Esophagus muscularis mucosa (tissue), 4 donors: ENCODE data around the gene ETV7.

ENCODE experiments used
- EP300 ChIP-seq: sonication (generic); formaldehyde crosslinking; IDR thresholded peaks from one replicate; pipeline ENCODE4 v1.6.1; 2017; ENCODE audit warnings: antibody characterized with exemption
- POLR2A ChIP-seq: fragments of 450-650 bp; IDR thresholded peaks from one replicate; pipeline ENCODE4 v1.6.1; 2017; ENCODE audit warnings: antibody characterized with exemption, moderate library complexity, mild to moderate bottlenecking, low read depth
- TF ChIP-seq, protein P1 (sequence below), 3 experiments: fragments of 200-600 bp in 2 of 3; fragments of 450-650 bp in 1 of 3; sonication (generic) in 2 of 3; IDR thresholded peaks; one replicate each; pipeline ENCODE4 v1.5.1; 2017 to 2019; ENCODE audit warnings: antibody characterized with exemption in 3 of 3, mild to moderate bottlenecking in 2 of 3, moderate library complexity in 1 of 3

DNA sequence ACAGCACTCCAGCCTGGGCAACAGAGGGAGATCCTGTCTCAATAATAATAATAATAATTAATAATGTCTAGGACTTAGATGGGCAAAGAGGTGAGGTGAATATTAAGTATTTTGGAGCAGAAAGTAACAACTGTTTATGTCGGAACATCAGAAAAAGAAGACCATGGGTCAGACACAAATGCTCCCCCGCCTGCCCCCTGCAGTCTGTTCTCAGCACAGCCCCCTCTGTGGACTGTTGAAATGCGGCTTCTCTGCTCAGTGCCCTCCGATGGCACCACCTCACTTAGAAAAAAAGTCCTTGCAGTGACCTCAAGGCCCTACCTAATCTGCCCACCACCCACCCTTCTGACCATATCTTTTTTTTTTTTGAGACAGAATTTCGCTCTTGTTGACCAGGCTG lies 5.2 kb upstream of the ETV7 start:
- TF ChIP-seq EP300 (no peak), POLR2A (no peak)
- TF ChIP-seq, protein P1, sequence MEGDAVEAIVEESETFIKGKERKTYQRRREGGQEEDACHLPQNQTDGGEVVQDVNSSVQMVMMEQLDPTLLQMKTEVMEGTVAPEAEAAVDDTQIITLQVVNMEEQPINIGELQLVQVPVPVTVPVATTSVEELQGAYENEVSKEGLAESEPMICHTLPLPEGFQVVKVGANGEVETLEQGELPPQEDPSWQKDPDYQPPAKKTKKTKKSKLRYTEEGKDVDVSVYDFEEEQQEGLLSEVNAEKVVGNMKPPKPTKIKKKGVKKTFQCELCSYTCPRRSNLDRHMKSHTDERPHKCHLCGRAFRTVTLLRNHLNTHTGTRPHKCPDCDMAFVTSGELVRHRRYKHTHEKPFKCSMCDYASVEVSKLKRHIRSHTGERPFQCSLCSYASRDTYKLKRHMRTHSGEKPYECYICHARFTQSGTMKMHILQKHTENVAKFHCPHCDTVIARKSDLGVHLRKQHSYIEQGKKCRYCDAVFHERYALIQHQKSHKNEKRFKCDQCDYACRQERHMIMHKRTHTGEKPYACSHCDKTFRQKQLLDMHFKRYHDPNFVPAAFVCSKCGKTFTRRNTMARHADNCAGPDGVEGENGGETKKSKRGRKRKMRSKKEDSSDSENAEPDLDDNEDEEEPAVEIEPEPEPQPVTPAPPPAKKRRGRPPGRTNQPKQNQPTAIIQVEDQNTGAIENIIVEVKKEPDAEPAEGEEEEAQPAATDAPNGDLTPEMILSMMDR (IDR thresholded peaks at IDR 0.05), result no peak
